Inferior parietal cortex (tissue), 1 donor: ENCODE data around the gene RUSF1.

Experiments
- DNase-seq: peaks from one replicate; pipeline ENCODE4 v3.0.0-alpha.2; 2016; ENCODE audit errors: extremely low spot score

Gene RUSF1

DNA sequence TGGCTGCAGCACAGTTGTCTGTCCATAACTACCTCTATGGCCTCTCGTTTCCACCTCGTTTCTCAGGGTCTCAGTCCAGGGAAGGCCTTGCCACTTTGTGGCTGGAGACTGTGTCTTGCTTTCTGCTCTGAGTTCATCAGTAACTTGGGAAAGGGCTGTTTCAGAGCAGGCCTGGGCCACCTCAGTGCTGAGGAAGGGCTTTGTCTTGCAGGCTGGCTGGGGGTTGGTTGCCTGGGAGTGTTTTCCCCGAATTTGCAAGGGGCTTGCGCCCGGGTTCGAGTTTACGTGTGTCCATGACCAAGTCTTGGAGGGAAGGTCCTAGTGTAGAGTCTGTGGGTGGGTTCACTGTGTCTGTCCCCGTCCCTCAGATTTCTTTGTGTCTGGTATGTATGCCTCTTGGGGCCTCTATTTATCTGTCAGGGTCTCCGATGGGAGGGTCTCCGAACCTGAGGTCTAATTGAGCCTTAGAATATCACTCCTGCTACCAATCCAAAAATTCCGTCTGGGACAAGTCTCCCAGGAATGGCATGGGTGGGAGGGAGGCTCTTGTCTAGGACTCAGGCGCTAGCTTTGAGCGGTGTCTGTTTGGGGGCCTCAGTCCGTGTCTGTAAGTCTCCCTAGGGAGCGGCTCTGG lies 36.8 kb downstream of the RUSF1 start:
- DNase-seq: no peak

DNA sequence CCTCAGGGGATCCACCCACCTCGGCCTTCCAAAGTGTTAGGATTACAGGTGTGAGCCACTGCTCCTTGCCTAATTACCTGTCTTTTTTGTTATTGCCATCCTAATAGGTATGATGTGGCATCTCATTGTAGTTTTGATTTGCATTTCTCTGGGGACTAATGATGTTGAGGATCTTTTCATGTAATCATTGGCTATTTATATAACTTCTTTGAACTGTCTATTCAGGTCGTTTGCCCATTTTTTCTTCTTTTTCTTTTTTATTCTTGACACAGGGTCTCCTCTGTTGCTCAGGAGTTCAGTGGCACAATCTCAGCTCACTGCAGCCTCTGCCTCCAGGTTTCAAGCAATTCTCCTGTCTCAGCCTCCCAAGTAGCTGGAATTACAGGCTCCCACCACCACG lies 37.6 kb downstream of the RUSF1 start:
- no peak for DNase-seq

DNA sequence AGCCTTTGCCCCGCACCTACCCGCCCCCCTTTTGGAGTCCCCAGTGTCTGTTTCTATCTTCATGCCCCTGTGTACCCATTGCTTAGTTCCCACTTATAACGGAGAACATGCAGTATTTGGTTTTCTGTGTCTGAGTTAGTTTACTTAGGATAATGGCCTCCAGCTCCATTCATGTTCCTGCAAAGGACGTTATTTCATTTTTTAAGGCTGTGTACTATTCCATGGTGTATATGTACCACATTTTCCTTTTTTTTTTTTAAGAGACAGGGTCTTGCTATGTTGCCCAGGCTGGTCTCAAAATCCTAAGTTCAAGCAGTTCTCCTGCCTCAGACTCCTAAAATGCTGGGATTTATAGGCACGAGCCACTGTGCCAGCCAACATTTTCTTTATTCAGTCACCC lies 40.3 kb downstream of the RUSF1 start:
- no peak for DNase-seq

DNA sequence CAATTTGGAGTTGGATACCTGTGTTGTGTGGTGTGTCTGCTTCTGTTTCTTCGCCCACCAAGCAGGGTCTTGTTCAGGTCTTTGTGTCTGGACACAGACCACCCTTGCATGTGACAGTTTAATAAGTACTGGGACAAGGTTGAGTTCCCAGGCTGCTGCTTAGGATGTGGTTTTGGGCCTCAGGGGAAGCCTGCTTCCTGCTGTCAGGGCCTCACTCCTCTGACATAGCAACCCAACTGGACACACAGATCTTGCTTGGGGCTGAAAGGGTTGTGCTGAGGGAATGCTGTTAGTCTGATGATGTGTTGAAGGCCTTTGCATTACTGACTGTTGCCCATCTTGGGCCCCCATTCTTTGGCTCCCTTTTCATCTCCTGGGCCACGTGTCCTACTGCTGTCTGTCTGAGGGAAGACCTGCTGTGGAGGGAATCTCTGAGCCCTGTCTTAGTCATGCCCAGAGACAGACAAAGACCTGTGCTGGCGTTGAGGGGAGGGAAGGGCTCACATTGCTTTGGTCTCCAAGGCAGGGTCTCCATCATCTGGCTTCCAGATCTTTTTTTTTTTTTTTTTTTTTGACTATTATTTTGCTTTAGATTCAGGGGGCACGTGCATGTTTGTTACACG lies 40.9 kb downstream of the RUSF1 start:
- DNase-seq: no peak

DNA sequence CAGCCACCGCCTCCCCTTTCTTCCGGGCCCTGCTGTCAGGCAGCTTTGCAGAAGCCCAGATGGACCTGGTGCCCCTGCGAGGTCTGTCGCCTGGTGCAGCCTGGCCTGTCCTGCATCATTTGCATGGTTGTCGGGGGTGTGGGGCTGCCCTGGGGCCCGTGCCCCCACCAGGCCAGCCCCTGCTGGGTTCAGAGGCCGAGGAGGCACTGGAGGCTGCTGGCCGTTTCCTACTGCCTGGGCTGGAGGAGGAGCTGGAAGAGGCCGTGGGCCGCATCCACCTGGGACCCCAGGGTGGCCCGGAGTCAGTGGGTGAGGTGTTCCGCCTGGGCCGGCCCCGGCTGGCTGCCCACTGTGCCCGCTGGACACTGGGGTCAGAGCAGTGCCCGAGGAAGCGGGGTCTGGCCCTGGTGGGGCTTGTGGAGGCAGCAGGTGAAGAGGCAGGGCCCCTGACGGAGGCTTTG lies 41.8 kb downstream of the RUSF1 start:
- DNase-seq: no peak

DNA sequence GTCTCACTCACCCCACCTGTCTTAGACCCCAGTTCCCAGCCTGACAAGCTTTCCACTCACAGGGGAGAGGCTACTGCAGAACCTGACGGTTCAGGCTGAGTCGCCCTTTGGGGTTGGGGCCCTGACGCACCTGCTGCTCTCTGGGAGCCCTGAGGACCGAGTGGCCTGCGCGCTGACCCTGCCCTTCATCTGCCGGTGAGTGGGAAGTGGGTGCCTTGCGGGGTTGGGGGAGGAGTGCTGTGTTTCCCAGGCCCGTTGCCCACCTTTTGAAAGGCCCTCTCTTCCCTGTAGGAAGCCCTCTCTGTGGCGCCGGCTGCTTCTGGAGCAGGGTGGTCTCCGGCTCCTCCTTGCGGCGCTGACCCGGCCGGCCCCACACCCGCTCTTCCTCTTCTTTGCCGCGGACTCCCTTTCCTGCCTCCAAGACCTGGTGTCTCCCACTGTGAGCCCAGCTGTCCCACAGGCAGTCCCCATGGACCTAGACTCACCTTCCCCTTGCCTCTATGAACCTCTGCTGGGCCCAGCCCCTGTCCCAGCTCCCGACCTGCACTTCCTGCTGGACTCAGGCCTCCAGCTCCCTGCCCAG lies 42.3 kb downstream of the RUSF1 start:
- DNase-seq: no peak

DNA sequence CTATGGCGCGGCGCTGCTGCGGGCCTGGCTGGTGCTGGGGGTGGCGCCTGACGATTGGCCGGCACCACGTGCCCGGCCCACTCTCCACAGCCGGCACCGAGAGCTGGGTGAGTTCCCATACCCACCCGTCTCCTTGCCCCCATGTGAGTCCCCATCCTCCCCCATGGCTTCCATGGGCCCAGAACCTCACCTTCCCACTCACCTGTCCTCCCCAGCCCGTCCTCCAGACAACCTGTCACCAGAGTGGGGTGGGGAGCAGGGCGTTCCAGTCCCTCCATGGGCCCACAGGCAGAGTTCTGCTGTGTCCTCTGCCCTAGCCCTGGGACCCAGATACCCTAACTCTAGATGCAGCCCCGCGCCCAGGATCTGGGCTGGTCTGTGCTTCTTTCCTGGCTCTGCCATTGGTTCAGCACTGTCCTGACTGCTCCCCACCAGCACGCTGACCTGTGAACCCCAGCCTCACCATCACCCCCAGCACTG lies 43.4 kb downstream of the RUSF1 start:
- DNase-seq: no peak

DNA sequence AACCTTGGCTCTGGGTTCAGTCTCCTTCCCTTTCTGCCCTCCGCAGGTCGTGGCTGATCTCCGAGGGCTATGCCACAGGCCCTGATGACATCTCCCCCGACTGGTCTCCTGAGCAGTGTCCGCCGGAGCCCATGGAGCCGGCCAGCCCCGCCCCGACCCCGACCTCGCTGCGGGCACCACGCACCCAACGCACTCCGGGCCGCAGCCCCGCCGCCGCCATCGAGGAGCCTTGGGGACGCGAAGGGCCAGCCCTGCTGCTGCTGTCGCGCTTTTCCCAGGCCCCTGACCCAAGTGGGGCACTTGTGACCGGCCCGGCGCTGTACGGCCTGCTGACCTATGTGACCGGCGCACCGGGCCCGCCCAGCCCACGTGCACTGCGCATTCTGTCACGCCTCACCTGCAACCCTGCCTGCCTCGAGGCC lies 43.8 kb downstream of the RUSF1 start:
- no peak for DNase-seq

DNA sequence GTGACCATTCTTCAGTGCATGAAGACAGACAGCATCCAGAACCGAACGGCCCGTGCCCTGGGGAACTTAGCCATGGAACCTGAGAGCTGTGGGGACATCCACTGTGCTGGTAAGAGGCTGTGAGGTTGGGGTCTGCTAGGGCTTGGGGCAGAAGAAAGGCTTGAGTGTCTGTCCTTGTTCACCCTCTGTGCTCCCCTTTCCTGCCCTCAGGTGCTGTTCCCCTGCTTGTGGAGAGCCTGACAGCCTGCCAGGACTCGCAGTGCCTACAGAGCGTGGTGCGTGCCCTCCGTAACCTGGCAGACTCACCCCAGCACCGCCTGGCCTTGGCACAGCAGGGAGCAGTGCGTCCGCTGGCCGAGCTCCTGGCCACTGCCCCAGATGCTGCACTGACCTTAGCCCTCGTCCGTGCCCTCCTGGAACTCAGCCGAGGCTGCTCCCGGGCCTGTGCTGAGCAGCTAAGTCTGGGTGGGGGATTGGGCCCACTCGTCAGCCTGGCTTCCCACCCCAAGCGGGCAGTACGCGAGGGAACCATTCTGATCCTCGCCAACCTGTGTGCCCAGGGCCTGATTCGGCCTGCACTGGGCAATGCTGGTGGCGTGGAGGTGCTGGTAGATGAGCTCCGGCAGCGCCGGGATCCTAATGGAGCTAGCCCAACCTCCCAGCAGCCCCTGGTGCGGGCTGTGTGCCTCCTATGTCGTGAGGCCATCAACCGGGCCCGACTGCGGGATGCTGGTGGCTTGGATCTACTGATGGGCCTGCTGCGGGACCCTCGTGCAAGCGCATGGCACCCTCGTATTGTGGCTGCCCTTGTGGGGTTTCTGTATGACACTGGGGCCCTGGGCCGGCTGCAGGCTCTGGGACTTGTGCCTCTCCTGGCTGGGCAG lies 46.0 kb downstream of the RUSF1 start:
- DNase-seq: no peak

DNA sequence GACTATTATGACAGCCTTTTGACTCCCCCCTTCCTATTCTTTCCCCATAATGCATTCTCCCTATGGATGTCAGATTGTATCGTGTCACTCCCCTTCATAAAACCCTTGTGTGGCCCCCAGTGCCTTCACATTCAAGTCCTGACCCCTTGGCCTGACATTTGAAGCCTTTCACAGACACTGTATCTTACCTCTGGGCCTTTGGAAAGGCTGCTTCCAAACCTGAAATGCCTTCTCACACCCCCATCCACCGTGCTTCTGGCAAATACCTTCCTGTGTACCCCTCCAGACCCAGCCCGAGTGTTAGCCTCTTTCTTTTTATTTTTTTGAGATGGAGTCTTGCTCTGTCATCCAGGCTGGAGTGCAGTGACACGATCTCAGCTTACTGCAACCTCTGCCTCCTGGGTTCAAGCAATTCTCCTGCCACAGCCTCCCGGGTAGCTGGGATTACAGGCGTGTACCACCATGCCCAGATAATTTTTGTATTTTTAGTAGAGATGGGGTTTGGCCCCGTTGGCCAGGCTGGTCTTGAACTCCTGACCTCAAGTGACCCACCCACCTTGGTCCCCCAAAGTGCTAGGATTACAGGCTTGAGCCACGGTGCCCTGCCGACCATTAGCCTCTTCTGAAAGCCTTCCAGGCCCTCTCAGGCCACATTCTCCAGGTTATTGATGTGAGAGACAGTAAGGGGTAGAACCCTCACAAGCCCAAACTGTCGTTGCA lies 46.8 kb downstream of the RUSF1 start:
- DNase-seq: no peak

DNA sequence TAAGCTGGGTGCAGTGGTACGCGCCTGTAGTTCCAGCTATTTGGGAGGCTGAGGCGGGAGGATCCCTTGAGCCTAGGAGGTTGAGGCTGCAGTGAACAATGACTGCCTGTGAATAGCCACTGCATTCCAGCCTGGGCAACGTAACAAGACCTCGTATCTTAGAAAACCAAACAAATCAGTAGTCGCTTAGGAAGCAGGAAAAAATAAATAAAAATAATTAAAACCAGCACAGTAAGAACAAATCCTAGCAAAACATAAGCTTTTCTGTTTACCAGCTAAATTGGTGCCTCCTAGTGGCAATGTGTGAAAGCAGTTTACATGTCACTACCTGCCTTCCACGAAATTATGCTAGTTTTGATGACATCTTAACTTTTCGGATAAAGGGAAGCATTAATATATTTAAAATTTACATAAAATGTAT lies 47.6 kb downstream of the RUSF1 start:
- no peak for DNase-seq

DNA sequence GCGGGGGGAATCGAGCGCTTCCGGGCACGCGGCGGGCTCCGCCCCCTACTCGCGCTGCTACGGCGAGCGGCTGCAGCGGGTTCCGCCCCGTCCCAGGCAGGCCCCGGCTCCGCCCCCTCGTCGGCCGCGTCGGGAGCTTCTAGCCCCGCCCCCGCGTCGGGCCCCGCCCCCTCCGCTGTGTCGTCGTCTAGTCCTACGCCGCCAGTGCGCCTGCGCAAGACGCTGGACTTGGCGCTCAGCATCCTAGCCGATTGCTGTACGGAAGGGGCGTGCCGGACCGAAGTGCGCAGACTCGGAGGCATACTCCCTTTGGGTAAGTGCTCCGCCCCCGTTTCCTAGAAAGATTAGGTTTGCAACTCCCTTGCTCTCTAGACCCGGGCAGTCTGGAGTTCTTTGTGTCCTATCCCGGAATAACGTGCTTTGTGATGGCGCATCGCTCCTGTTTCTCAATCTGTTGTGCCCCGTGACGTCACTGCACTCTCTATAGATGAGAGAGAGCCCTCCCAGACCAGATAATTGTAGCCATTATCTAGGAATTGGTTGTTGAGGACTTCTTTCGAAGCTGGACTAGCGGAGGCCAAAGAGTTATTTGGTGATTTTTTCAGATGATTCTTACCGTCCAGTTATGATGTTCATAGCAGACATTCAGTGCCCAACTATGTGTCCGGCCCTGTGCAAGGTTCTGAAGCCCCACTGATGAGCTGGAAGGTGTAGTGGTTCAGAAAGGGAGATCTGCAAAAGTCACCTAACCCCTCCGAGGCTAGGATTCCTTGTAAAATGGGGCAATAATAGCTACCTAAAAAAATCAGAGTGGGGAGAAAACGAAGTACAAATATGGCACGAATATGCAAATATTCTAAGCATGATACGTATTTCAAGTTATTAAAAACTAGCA lies 48.3 kb downstream of the RUSF1 start:
- DNase-seq: peak; percentile 100

DNA sequence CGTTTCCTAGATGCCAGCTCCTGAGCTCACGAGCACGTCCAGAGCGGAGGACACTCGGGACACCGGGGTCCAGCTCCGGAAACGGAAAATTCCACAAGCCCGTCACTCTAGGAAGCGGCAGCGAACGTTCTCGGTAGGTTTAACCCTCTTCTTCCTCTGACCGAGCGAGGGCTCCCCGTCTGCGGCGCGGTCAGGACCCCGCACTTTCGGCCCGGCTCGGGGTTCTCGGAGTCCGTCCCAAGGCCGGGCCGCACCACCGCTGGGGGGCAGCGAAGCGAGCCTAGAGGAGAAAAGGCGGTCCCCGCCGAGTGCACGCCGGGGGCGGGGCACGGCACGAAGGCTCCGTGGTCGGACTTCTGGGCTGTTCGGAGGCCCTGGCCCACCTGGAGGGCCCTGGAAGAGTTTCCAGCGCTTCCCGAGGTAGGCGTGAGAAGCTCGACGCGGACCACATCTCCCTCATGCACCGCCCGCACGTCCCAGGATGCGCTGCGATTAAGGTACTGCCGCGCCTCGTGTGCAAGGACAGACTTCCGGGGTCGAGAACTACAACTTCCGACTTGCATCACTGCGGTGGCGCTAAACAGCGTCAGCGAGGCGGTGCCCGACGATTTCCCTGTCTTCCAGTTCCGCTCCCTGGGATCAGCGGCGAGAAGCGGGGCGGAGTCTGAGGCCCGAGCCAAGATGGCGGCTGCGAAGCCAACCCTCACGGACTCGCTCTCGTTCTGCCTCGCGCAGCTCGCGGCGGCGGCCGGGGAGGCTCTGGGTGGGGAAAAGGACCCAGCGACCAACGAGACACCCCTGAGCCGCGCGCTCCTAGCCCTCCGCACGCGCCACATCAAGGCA lies 49.1 kb downstream of the RUSF1 start, which contains the start of gene ARMC5:
TSS of gene ARMC5 (plus strand) at position 658 of the 843 bp plus-strand sequence. CDS start at position 682, 24 bp downstream.
- DNase-seq: peak; percentile 98

DNA sequence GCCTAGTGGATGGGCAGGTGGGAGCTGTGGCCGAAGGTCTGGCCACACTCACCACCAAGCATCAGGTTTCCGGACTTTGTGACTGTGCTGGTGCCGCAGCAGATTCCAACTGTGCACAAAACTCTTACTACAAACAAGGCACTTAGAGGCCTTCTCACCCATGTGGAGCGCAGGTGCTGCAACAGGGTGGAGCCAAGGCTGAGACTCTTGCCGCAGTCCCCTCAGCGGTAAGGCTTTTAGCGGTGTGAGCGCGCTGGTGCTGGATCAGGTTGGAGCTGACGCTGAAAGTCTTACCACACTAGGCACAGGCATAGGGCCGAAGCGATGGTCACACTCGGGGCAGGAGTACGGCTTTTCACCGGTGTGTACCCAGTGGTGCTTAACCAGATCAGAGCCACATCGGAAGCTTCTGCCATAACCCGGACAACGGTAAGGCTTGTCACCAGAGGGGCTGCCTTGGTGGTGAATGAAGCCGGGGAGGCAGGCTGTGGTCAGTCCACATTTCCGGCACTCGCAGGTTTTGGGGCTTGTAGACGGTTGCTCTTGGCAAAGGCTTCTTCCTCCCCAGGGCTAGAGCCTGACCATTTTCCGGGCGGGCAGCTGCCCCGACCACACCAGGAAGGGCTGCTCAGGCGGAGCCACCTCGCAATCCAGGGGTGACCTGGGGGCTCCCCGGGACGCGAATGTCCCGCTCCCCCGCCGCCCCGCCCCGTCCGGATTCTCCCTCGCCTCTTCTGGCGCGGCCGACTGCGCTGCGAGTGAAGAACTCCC lies 49.9 kb downstream of the RUSF1 start:
- DNase-seq: no peak

DNA sequence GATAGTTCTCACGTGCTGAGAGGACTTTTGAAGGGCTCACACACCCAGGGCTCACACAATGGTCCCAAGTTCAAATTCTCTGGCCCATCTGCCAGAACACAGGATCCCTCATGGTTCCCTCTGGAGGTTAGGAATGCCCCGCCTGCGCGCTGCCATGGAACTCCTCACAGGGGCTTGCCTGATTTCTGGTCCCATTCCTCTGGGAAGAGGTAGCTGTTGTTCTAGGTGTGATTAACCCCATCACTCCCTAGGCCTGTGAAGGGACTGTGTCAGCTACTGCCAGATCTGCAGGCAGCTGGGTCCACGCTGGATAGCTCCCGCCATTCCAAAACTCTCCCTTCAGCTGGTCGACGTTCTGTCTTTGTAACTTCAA lies 51.2 kb downstream of the RUSF1 start:
- no peak for DNase-seq

DNA sequence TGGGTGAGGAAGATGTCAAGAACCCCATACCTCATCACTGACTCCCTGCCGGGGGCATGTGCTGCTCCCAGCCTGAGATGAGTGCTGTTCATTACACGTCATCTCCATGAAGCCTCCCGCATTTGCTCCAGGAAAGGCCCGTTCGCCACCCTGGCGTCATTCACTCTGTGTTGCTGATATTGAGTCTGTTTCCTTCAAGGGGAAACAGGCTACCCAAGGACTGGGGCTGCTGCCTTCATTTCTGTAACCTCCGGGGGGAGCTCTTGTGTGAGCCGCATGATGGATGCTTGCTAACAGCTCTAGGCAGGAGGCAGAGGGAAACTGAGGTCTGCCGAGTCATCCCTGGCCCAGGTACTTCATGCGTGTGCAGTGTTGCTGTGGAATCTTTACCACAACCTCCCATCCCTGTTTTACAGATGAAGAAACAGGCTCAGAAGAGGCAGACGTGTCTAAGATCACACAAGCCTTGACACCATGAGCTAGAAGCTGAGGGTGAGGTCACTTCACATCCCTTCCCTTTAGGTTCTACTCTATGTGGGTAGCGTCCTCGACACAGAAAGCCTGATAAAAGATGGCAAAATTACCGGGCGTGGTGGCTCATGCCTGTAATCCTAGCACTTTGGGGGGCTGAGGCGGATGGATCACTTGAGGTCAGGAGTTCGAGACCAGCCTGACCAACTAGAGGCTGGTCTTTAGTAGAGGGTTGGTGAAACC lies 52.4 kb downstream of the RUSF1 start:
- DNase-seq: no peak

DNA sequence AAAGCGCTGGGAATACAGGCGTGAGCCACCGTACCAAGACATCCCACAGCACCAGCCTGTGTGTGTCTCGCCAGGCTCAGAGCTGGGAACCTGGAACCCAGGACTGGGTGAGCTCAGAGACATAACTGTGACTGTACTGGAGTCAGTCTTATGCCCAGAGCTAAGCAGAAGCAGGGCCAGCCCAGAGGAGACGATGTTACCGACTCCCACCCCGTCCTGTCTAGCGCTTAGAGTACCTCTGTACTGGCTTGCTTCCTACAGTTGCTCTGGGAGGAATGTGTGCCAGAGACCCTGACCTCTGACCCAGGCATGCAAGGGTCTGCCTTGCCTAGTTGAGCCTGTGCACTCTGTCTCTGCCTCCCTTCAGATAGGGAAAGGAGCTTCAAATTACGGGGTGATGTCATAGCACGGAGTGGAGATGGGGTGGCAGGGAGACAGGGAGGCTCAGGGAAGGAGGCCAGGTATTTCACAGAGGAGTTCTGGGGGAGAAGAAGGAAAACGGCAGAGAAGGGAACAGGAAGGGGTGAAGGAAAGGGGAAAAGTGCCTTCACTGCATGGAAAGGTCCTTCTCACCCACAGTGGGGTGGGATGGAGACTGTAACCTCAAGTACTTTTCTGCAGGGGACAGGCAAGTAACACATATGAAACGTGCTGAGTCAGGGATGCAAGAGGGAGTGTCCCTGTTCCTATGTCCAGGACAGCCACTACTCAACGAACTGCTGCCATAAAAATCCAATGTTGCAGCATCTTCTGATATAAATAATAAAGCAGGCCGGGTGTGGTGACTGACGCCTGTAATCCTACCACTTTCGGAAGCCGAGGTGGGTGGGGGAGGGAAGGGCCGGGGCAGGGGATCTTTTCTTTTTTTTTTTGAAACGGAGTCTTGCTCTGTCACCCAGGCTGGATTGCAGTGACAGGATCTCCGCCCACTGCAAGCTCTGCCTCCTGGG lies 54.7 kb downstream of the RUSF1 start:
- no peak for DNase-seq
